Loucy (cell line): ENCODE data around the gene KLF7.

Experiments used
- EZH2phosphoT487 ChIP-seq: fragments of 200-600 bp; IDR thresholded peaks from 2 replicates; pipeline ENCODE4 v1.6.1; 2018; ENCODE audit warnings: antibody characterized with exemption, mild to moderate bottlenecking, moderate library complexity, borderline replicate concordance
- TF ChIP-seq, protein P1 (sequence below): fragments of 200-600 bp; sonication (generic); conservative IDR thresholded peaks from 2 replicates; pipeline ENCODE4 v1.5.1; 2014; ENCODE audit warnings: mild to moderate bottlenecking, antibody characterized with exemption, low read length

DNA sequence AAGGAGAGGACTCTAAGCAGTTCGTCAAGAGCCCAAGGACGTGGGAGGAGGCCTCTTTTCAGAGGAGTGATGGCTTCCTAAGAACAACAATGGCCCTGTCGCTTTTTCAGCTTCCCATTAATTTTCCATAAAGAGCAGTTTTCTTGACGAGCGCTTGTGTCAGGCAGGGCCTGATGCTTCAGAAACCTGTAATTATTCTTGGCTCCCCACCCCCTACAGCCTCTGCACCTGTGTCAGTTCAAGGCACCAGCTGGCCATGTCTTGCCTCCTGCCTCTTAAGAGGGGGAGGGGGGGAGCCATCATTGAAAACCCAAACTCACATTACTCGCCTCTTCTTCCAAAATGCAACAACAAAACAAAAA is 32.3 kb downstream of the KLF7 start:
- no peak for TF ChIP-seq EZH2phosphoT487
- TF ChIP-seq, protein P1, sequence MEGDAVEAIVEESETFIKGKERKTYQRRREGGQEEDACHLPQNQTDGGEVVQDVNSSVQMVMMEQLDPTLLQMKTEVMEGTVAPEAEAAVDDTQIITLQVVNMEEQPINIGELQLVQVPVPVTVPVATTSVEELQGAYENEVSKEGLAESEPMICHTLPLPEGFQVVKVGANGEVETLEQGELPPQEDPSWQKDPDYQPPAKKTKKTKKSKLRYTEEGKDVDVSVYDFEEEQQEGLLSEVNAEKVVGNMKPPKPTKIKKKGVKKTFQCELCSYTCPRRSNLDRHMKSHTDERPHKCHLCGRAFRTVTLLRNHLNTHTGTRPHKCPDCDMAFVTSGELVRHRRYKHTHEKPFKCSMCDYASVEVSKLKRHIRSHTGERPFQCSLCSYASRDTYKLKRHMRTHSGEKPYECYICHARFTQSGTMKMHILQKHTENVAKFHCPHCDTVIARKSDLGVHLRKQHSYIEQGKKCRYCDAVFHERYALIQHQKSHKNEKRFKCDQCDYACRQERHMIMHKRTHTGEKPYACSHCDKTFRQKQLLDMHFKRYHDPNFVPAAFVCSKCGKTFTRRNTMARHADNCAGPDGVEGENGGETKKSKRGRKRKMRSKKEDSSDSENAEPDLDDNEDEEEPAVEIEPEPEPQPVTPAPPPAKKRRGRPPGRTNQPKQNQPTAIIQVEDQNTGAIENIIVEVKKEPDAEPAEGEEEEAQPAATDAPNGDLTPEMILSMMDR: no peak
